SK-N-SH treated with all-trans-retinoic acid at 6 μM for 48 hours (cell line): ENCODE data around the gene SLC29A3.

Source experiments
- ATAC-seq: fragments of 200-7000 bp; cut with Tn5 transposase; 3 replicates; pipeline ENCODE4 v1.9.1; 2020; ENCODE audit warnings: mild to moderate bottlenecking, moderate library complexity
- ARNTL ChIP-seq: fragments of 450-650 bp; formaldehyde crosslinking; IDR thresholded peaks from 2 replicates; pipeline ENCODE4 v1.5.0; 2020; ENCODE audit warnings: low read depth, mild to moderate bottlenecking, moderate library complexity, borderline replicate concordance
- BACH2 ChIP-seq: fragments of 250-450 bp; sonication (Bioruptor Pico); IDR thresholded peaks from 2 replicates; pipeline ENCODE4 v1.9.0; 2021; ENCODE audit warnings: mild to moderate bottlenecking, borderline replicate concordance
- CREB5 ChIP-seq: fragments of 250-450 bp; sonication (Bioruptor Pico); IDR thresholded peaks from 2 replicates; pipeline ENCODE4 v1.5.1; 2020; ENCODE audit warnings: low read depth, mild to moderate bottlenecking, moderate library complexity
- CSDC2 ChIP-seq: fragments of 250-450 bp; sonication (Bioruptor Pico); IDR thresholded peaks from 2 replicates; pipeline ENCODE4 v1.5.0; 2020; ENCODE audit warnings: mild to moderate bottlenecking, moderate library complexity
- CSRNP3 ChIP-seq: fragments of 250-450 bp; sonication (Bioruptor Pico); IDR thresholded peaks from 2 replicates; pipeline ENCODE4 v1.5.1; 2021; ENCODE audit warnings: mild to moderate bottlenecking, moderate library complexity
- ESRRG ChIP-seq: fragments of 250-450 bp; sonication (Bioruptor Pico); IDR thresholded peaks from 2 replicates; pipeline ENCODE4 v1.6.1; 2021; ENCODE audit warnings: mild to moderate bottlenecking
- GLIS3 ChIP-seq: fragments of 250-450 bp; sonication (Bioruptor Pico); IDR thresholded peaks from 2 replicates; pipeline ENCODE4 v1.5.0; 2020; ENCODE audit warnings: mild to moderate bottlenecking, moderate library complexity
- ISL1 ChIP-seq: fragments of 250-450 bp; sonication (Bioruptor Pico); IDR thresholded peaks from 2 replicates; pipeline ENCODE4 v2.1.2; 2022; ENCODE audit warnings: mild to moderate bottlenecking, moderate library complexity
- OSR1 ChIP-seq: fragments of 250-450 bp; sonication (Bioruptor Pico); IDR thresholded peaks from 2 replicates; pipeline ENCODE4 v1.8.0; 2022; ENCODE audit warnings: moderate library complexity, mild to moderate bottlenecking, inconsistent platforms
- PATZ1 ChIP-seq: fragments of 250-450 bp; sonication (Bioruptor Pico); IDR thresholded peaks from 2 replicates; pipeline ENCODE4 v1.8.0; 2020; ENCODE audit warnings: mild to moderate bottlenecking, moderate library complexity, borderline replicate concordance
- POU6F1 ChIP-seq: fragments of 250-450 bp; sonication (Bioruptor Pico); IDR thresholded peaks from 2 replicates; pipeline ENCODE4 v1.8.0; 2021; ENCODE audit warnings: low read depth, mild to moderate bottlenecking, moderate library complexity, borderline replicate concordance
- PPARA ChIP-seq: fragments of 250-450 bp; sonication (Bioruptor Pico); IDR thresholded peaks from 2 replicates; pipeline ENCODE4 v1.5.0; 2020; ENCODE audit warnings: mild to moderate bottlenecking, borderline replicate concordance
- RARB ChIP-seq: fragments of 250-450 bp; sonication (Bioruptor Pico); IDR thresholded peaks from 2 replicates; pipeline ENCODE4 v1.8.0; 2021; ENCODE audit warnings: mild to moderate bottlenecking, moderate library complexity
- SNAI2 ChIP-seq: fragments of 250-450 bp; sonication (Bioruptor Pico); IDR thresholded peaks from 2 replicates; pipeline ENCODE4 v1.5.0; 2020; ENCODE audit warnings: mild to moderate bottlenecking, moderate library complexity
- TCF4 ChIP-seq: fragments of 250-450 bp; sonication (Bioruptor Pico); IDR thresholded peaks from 2 replicates; pipeline ENCODE4 v1.8.0; 2021; ENCODE audit warnings: mild to moderate bottlenecking, moderate library complexity, borderline replicate concordance
- TOX ChIP-seq: fragments of 250-450 bp; sonication (Bioruptor Pico); IDR thresholded peaks from 2 replicates; pipeline ENCODE4 v1.8.0; 2021; ENCODE audit warnings: mild to moderate bottlenecking, moderate library complexity, borderline replicate concordance
- TSHZ2 ChIP-seq: fragments of 250-450 bp; sonication (Bioruptor Pico); IDR thresholded peaks from 2 replicates; pipeline ENCODE4 v1.5.0; 2020; ENCODE audit warnings: mild to moderate bottlenecking, moderate library complexity
- ZFP3 ChIP-seq: fragments of 250-450 bp; sonication (Bioruptor Pico); IDR thresholded peaks from 2 replicates; pipeline ENCODE4 v1.5.0; 2020; ENCODE audit warnings: mild to moderate bottlenecking, moderate library complexity
- ZFP30 ChIP-seq: fragments of 450-650 bp; formaldehyde crosslinking; IDR thresholded peaks from 2 replicates; pipeline ENCODE4 v1.5.0; 2022; ENCODE audit warnings: mild to moderate bottlenecking, moderate library complexity
- ZNF565 ChIP-seq: fragments of 450-650 bp; formaldehyde crosslinking; conservative IDR thresholded peaks from 2 replicates; pipeline ENCODE4 v1.5.0; 2020; ENCODE audit warnings: low read depth, mild to moderate bottlenecking, moderate library complexity
- ZNF70 ChIP-seq: fragments of 450-650 bp; formaldehyde crosslinking; IDR thresholded peaks from 2 replicates; pipeline ENCODE4 v1.5.0; 2020; ENCODE audit warnings: mild to moderate bottlenecking, moderate library complexity
- ZNF8 ChIP-seq: fragments of 450-650 bp; formaldehyde crosslinking; IDR thresholded peaks from 2 replicates; pipeline ENCODE4 v1.5.0; 2020; ENCODE audit warnings: mild to moderate bottlenecking, moderate library complexity

SLC29A3 gene

GRCh38 chr10:71388171-71388570 is 69.1 kb downstream of the SLC29A3 start:
- no peak for ATAC-seq
- no peak for TF ChIP-seq ESRRG (CRISPR knock-in tag)
- TF ChIP-seq CSDC2, result no peak
- TF ChIP-seq TOX (CRISPR knock-in tag), result no peak
- TF ChIP-seq ARNTL, result no peak
- no peak for TF ChIP-seq POU6F1

GRCh38 chr10:71388583-71389310 is 69.7 kb downstream of the SLC29A3 start:
- no peak for ATAC-seq
- TF ChIP-seq ZNF565 (no peak), GLIS3 (CRISPR knock-in tag) (no peak), CREB5 (CRISPR knock-in tag) (no peak), ZNF70 (CRISPR knock-in tag) (no peak), CSRNP3 (CRISPR knock-in tag) (no peak), PATZ1 (CRISPR knock-in tag) (no peak), ZNF8 (CRISPR knock-in tag) (no peak), TCF4 (no peak)

GRCh38 chr10:71389768-71390460 is 70.9 kb downstream of the SLC29A3 start:
- TF ChIP-seq SNAI2 (no peak), TOX (CRISPR knock-in tag) (no peak)
- ATAC-seq, result no peak

- no peak for TF ChIP-seq ZFP30 (CRISPR knock-in tag)
- TF ChIP-seq ZFP3 (CRISPR knock-in tag), result no peak
- TF ChIP-seq GLIS3 (CRISPR knock-in tag), result no peak
- no peak for TF ChIP-seq CSDC2
- TF ChIP-seq ZNF70 (CRISPR knock-in tag), result no peak
- TF ChIP-seq RARB (CRISPR knock-in tag), result no peak
- TF ChIP-seq ISL1 (CRISPR knock-in tag), result no peak
- TF ChIP-seq TCF4, result no peak
- TF ChIP-seq OSR1, result no peak
- no peak for TF ChIP-seq ARNTL
- TF ChIP-seq ZNF565, result no peak
- no peak for TF ChIP-seq PPARA (CRISPR knock-in tag)
- no peak for TF ChIP-seq BACH2 (CRISPR knock-in tag)
- TF ChIP-seq TOX (CRISPR knock-in tag), result no peak
- TF ChIP-seq CREB5 (CRISPR knock-in tag), result no peak
- TF ChIP-seq TSHZ2 (CRISPR knock-in tag), result no peak
- TF ChIP-seq PATZ1 (CRISPR knock-in tag), result no peak
- ATAC-seq, result no peak
Observed at GRCh38 chr10:71390461-71390835, 71.4 kb downstream of the SLC29A3 start.
